Measurements from ENCODE around the gene MBD1.
"Not testable (repeated sequence)": the region's sequence is repeated elsewhere in the genome, so short reads cannot be mapped to it uniquely, and the experiment has no call there.

MBD1 gene

DNA sequence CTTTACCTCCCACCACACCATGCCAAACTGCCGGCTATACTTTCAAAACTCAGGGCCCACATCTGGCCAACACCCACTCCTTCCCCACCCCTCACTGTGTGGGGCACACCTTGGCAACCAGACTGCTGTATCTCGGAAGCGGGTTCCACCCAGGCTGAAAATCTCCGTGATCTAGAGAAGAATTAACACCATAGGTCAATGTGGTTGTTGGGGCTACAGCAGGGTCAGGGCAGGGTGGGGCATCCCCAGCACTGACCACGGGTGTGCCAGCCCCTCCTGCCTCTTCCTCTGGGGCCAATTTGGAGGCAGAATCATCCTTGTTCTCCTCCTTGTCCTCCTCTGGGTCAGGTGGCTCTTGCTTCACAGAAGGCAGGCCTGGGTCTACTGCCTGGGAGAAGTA is 8.8 kb downstream of the MBD1 start:
- no peak for DNase-seq

DNA sequence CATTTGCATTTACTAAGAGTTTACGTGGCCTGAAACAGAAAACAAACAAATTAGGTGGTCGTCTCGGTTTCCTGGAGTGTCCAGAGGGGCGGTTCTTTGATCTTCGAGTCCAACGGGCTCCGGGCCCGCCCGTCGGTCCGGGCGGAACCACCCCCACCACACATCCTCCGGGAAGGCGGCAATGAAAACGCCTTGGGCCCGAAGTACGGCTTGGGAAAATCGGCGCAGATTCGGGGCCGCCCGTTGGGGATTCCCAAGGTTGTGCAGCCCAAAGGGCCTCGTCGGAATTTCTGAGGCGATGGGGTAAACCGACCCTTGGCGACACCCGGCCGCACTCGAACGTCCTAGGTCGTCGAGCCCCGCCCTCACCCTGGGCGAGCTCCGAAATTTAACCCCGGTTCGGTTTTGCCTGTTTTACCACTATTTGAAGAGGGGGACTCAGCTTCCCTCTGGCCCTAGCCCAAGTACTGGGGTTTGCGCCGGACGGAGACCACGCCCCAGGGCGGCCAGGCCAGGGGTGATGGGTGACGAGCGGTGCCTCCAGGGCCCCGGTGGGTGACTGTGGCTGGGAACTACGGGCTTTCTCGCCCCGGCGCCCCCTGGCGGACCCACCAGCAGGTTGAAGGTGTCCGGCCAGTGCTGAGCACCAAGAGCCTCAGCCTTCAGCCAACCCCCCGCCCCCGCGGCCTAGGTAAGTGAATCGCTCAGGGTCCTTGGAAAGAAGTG is 13.1 kb downstream of the MBD1 start:
- no peak for DNase-seq

DNA sequence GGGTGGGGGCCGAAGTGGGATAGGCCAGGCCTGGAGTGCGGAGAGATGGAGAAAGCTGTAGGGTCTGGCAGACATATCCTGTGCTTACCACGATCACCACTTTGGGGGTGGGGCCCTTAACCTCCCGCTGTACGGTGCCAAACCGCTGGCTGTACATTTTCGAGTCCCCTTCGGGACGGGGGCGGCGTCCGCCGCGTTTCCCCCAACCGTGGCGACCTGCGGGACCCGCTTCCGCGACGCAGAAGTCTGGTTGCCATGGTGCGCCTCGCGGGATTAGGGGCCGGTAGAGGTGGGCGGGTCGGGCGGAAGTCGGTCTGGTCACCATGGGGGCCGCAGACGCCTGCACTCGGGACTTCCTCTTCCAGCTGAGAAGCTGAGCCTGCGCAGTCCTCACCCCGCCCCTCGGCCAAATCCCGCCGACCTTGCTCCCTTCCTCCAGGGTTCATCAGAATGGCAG is 15.0 kb downstream of the MBD1 start, which contains the start of gene CFAP53:
CFAP53 (minus strand) TSS at position 248 of the 457 bp plus-strand sequence; CDS start at position 157, 91 bp downstream.
- peak; percentile 91 for DNase-seq

DNA sequence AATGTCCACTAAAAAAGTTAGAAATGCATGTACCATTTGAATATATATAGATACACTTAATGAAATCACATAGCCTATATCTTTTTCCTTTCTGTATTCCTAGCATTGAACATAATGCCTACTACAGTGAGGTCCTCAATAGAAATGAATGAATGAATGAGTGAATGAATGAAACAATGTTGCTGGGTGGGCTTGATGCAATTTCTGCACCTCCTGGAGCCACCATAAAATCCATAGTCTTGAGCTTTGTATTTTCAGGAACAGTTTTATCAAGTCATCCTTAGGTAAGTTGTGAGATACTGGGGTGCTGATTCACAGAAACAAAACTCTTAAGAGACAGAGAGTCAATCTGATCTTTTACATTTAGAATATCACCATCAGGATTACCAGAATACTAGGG is 18.3 kb downstream of the MBD1 start:
- no peak for DNase-seq

DNA sequence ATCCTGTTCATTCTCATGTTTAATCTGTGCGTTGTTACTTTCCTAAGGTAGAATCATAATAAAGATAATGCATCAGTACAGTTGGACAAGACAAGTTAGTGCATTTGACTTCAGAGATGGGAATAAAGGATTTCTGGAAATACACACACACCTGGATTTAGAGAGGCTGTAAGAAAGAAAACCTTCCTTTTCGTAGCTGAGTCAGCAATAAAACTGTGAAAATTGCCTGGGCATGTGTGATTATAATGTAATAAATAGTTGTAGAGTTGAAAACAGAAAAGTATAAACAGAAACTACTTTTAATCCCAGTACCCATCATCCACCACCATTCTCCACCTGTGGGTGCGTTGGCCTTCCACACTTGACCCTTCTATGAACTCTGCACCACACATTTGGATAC is 30.4 kb downstream of the MBD1 start:
- DNase-seq: no peak

DNA sequence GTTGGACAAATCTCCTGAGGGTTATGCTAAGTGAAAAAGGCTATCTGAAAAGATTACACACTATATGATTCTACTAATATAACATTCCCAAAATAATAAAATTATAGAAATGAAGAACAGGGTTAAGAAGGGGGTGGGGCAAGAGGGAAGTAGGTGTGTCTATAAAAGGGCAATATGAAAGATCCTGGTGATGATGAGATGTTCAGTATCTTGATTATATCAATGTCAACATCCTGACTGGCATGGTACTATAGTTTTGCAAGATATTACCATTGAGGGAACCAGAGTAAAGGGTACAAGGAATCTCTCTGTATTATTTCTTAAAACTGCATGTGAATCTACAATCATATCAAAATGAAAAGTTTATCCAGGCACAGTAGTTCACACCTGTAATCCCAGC is 31.7 kb downstream of the MBD1 start:
- no peak for DNase-seq

DNA sequence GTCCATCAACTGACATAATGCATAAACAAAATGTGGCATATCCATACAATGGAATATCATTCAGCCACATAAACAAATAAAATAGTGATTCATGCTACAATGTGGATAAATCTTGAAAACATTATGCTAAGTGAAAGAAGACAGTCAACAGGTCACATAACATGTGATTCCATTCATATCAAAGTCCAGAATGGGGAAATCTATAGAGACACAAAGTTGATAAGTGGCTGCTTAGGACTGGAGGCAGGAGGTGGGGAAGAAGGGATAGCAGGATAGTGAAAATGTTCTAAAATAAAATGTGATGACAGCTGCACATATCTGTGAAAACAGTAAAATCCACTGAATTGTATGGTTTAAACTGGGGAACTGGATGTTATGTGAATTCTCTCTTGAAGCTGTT is 33.8 kb downstream of the MBD1 start:
- DNase-seq: no peak

DNA sequence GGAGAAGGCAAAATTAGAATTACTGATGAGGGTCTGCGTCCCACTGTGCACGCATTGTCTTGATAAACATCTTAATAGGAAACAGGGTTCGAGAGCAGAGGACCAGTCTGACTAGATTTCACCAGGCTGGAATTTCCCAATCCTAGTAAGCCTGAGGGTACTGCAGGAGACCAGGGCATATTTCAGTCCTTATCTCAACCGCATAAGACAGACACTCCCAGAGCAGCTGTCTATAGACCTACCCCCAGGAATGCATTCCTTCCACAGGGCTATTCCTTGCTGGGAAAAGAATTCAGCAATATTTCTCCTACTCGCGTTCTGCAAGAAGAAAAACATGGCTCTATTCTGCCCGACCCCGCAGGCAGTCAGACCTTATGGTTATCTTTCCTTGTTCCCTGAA is 39.6 kb downstream of the MBD1 start:
- DNase-seq: not testable (repeated sequence)

DNA sequence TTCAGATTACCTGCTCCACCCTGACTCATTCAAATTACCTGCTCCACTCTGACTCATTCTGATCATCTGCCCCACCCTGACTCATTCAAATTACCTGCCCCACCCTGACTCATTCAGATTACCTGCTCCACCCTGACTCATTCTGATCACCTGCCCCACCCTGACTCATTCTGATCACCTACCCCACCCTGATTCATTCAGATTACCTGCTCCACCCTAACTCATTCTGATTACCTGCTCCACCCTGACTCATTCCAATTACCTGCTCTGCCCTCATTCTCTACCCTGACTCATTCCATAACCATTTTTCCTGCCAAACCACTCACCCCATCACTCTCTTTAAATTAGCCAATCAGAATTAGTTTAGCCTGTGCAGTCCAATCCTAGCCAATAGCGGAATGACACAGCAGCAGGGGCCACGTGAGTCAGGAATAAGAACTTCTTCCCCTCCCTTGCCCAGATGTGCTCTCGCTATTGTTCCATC is 41.2 kb downstream of the MBD1 start:
- DNase-seq: no peak

DNA sequence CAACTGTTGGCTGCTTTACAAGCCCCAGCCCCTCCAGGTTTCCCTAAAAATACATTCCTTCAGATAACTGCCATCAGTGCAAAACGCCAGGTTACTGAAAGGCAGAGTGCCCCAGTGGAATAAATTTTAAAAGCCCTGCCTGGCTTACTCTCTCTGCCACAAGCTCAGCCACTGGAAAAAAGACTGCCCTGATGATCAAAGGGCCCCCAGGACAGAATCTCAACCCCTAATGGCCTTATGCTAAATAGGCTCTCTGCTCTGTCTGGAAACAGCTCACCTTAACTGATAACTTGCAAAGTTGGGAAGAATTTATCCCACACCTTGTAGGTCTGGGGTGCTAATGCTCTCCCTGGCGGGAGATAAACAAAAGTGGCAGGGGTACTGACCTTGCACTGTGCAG is 48.9 kb downstream of the MBD1 start:
- no peak for DNase-seq

DNA sequence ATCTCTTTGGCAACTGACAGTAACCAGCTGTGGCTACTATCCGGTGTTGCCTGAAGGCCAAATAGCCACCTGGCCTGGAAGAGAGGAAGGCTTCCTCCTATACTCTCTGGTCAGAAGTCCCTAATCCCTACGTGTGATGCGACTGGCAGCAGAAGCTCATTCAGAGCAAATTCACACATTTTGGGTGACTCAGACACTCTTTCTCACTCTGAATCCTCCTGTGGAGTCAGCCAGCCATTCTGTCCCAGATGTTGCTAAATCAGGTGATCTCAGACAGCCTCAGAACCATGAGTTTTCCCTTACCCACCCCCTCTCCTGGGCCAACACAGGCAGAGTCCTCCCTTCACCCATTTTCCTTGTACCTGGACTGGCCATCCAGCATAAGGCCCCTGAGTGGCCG is 49.7 kb downstream of the MBD1 start:
- DNase-seq: no peak

DNA sequence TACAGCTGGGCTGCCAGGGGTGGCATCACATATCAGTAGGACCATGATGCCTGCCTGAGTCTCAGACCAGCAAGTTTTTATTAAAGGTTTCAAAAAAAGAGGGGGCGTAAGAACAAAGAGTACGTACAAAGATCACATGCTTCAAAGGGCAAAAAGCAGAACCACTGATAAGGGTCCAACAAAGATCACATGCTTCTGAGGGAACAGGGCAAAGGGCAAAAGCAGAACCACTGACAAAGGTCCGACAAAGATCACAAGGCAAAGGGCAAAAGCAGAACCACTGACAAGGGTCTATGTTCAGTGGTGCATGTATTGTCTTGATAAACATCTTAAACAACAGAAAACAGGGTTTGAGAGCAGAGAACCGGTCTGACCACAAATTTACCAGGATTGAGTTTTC is 61.1 kb downstream of the MBD1 start:
- not testable (repeated sequence) for DNase-seq
